Measurements from ENCODE around the gene ZSCAN10.

Gene ZSCAN10

GRCh38 chr16:3112058-3112880, 13.2 kb upstream of the ZSCAN10 start, which contains the start of gene ZNF205:
Gene ZNF205 (plus strand): TSS chr16:3112586. CDS start chr16:3113431, 845 bp downstream.
- DNase-seq, result peak; percentile 76

- DNase-seq, result peak; percentile 91
These were observed 7.3 kb upstream of the ZSCAN10 start for GRCh38 chr16:3106205-3106928.

- DNase-seq, result no peak
These were observed 2.9 kb upstream of the ZSCAN10 start for GRCh38 chr16:3101841-3102470.

- peak; percentile 46 for DNase-seq
These were observed 2.1 kb upstream of the ZSCAN10 start for GRCh38 chr16:3101018-3101840.

GRCh38 chr16:3099732-3100499, 822 bp upstream of the ZSCAN10 start:
- peak; percentile 91 for DNase-seq

- no peak for DNase-seq
These were observed 269 bp upstream of the ZSCAN10 start for GRCh38 chr16:3099395-3099731.

- DNase-seq, result no peak
These were observed 1.8 kb downstream of the ZSCAN10 start for GRCh38 chr16:3097266-3097665.

GRCh38 chr16:3096362-3096761, 2.7 kb downstream of the ZSCAN10 start:
- no peak for DNase-seq

GRCh38 chr16:3095869-3096268, 3.2 kb downstream of the ZSCAN10 start:
- DNase-seq, result peak; percentile 9

- DNase-seq, result peak; percentile 28
These were observed 4.6 kb downstream of the ZSCAN10 start for GRCh38 chr16:3094289-3095027.

GRCh38 chr16:3092501-3092941, 6.6 kb downstream of the ZSCAN10 start:
- no peak for DNase-seq

- DNase-seq, result no peak
These were observed 7.5 kb downstream of the ZSCAN10 start for GRCh38 chr16:3091551-3091950.

GRCh38 chr16:3089717-3090592, 9.1 kb downstream of the ZSCAN10 start:
- no peak for DNase-seq

GRCh38 chr16:3088925-3089716, 10.0 kb downstream of the ZSCAN10 start:
- DNase-seq, result no peak

- no peak for DNase-seq
These were observed 10.6 kb downstream of the ZSCAN10 start for GRCh38 chr16:3088450-3088849.

- DNase-seq, result no peak
These were observed 11.6 kb downstream of the ZSCAN10 start for GRCh38 chr16:3087243-3088235.

GRCh38 chr16:3086596-3087242, 12.4 kb downstream of the ZSCAN10 start:
- DNase-seq, result no peak
